GM18867 (cell line): ENCODE measurements around the gene RBMS1.
"Not testable (repeated sequence)": the region's sequence is repeated elsewhere in the genome, so short reads cannot be mapped to it uniquely, and the experiment has no call there.

Source experiments
- ATAC-seq: cut with Tn5 transposase; IDR thresholded peaks from one replicate; pipeline ENCODE4 v1.9.1; 2021; ENCODE audit warnings: mild to moderate bottlenecking, moderate library complexity; ENCODE audit not compliant: unreplicated experiment

RBMS1 gene

GRCh38 chr2:160387558-160388262, 105.9 kb downstream of the RBMS1 start:
- ATAC-seq = no peak

DNA sequence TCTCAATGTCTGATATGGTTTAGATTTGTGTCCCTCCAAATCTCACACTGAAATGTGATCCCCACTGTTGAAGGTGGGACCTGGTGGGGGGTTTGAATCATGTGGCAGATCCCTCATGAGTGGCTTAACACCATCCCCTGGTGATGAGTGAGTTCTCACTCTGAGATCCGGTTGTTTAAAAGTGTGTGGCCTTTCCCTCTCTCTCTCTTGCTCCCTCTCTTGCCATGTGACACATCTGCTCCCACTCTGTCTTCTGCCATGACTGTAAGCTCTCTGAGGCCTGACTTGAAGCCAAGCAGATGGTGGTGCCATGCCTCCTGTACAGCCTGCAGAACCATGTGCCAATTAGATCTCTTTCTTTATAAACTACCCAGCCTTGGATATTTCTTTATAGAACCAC, 108.8 kb downstream of the RBMS1 start:
- ATAC-seq = no peak

DNA sequence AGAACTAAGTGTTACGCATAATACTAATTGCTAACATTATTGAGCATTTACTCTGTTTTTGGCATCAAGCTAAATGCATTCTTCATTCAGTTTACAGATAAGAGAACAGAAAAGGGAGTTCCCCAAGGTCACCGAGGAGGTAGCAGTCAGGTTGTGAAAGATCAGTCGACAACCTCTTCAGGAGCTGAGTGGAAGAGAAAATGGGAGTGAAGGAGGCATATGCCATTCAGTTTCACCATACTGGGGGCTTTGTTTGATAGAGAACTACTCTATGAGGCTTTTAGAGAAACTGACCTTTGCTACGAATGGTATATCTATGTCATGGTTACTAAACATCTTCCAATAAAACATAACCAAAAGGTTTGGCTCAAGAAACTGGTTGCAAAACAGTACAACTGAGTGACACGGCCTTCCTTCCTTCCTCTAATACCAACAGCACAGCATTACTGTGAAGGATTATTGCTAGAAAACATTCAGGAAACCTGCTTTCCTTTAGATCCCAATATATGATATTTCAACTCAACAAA, 112.1 kb downstream of the RBMS1 start:
- ATAC-seq = no peak

DNA sequence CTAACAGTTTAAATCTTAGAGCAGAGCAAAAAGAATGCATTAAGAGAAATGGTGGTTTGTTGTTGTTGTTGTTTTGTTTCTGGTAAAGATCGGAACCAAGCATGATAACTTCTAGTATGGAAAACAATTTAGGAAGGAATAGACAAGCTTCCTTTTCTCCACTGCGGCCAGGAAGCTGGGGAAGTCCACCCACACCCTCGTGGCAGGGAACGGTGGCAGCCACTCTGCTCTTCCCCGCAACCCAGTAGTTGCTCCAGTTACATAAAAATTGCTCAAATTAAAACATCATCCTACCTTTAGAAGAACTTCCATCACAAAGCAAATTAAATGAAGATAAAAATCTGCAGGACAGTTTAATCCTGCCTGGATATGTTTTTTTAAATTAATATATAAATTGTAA, 113.0 kb downstream of the RBMS1 start:
- ATAC-seq = no peak

- ATAC-seq = no peak
These were observed 113.5 kb downstream of the RBMS1 start for GRCh38 chr2:160380000-160380570.

GRCh38 chr2:160379399-160379798, 114.2 kb downstream of the RBMS1 start:
- no peak for ATAC-seq

- ATAC-seq = no peak
These were observed 116.2 kb downstream of the RBMS1 start for GRCh38 chr2:160377204-160377995.

DNA sequence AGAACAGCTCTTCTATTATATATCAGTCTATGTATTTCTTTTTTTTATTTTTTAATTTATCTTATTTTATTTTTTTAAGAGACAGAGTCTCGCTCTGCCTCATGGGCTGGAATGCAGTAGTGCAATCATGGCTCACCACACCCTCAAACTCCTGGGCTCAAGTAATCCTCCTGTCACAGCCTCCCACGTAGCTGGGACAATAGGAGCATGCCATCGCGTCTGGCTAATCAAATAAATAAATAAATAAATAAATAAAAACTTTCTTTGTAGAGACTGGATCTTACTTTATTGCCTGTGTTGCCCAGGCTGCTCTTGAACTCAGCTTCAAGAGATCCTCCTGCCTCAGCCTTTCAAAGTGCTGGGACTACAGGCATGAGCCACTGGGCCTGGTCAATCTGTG, 117.0 kb downstream of the RBMS1 start:
- ATAC-seq = no peak

DNA sequence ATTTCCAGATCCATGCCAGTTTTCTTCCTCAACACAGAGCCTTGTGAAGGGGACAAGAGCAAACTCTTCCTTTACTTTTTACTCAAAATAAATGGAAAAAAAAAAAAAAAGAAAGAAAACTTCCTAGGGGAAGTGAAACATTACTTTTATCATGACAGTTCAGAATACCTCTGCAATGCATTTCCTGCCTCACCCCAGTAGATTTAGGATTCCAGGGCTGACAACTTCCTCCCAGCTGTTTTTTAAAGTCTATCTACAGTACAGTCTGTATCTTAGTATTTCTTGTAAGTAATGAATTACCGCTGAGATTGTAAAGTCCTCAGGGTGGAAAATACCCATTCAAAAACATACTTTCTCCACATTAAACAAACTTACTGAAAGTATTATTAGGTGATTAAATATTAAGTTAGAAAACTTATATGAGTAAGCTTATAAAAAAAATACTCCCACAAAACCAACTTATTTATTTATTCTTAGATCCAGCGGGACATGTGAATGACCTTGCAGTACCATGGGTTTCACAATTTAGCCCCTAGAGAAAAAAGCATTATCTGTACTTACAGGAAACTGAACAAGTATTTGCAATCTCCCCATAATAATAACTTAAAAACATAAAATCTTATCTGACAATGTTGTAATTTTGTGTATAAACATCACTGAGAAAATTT, 117.7 kb downstream of the RBMS1 start:
- no peak for ATAC-seq

GRCh38 chr2:160375037-160375436, 118.6 kb downstream of the RBMS1 start:
- ATAC-seq = no peak

DNA sequence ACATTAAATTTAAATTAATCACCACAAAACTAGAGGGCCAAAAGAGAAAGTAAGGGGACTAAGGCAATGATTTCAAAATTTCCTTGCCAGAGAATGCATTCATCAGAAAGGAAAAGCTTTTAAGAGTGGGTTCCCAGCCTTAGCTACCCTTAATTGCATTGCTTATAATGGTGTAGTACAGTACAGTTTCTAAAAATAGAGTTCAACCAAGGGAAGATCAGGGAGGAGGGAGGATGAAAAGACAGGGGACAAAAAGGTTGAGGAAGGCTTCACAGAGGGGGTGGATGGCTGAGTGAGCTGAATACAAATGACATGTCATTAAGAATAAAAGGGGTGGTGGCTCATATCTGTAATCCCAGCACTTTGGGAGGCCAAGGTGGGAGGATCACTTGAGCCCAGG, 119.9 kb downstream of the RBMS1 start:
- no peak for ATAC-seq

- ATAC-seq = no peak
These were observed 120.3 kb downstream of the RBMS1 start for GRCh38 chr2:160373263-160373662.

GRCh38 chr2:160372585-160372984, 121.0 kb downstream of the RBMS1 start:
- ATAC-seq = no peak

DNA sequence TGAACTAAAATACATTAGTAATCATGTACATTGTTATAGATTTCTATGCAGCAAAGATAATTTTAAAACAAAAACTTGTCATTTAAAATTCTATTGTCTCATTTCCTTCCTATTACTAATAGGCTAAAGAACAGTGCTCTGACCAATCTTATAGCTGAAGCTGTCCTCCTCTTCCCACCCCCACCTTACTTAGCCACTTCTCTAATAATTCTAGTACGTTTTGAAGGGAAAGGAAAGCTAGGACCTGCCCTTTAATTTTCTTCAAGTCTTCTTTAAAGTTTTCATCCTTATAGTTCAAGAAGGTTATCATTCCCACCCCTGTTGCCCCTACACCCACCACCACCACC, 121.6 kb downstream of the RBMS1 start:
- ATAC-seq = no peak

DNA sequence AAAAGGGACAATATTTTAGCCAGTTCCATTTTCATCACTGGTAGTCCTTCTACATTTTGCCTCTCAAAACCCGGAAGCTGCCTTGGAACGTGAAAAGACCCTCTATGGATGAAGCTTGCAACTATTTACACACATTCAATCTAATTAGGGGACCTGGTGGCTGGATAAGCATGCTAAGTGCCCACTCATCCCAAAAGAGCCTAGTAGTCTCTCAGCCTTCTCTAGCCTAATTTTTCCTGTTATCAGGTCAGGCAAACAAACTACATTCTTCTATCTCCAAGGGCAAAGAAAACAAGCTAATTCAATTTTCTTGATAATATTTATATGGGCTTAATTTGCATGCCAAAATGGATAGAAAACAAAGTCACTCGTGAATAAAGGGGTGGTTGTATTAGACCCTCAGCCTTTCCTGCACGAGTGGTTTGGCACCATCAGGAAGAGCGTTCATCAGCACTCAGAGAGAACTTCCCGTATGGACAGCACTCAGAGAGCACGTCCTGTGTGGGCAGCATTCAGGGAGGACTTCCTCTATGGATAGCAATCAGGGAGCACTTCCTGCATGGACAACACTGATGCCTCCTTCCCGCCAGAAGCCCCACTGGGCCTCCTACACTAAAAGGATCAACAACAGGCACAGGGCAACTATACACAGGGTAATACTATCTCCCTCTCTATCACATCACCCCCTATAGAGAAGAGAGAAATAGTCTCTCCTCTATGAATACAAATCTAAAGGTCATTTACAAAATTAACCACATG, 122.2 kb downstream of the RBMS1 start:
- ATAC-seq = no peak

DNA sequence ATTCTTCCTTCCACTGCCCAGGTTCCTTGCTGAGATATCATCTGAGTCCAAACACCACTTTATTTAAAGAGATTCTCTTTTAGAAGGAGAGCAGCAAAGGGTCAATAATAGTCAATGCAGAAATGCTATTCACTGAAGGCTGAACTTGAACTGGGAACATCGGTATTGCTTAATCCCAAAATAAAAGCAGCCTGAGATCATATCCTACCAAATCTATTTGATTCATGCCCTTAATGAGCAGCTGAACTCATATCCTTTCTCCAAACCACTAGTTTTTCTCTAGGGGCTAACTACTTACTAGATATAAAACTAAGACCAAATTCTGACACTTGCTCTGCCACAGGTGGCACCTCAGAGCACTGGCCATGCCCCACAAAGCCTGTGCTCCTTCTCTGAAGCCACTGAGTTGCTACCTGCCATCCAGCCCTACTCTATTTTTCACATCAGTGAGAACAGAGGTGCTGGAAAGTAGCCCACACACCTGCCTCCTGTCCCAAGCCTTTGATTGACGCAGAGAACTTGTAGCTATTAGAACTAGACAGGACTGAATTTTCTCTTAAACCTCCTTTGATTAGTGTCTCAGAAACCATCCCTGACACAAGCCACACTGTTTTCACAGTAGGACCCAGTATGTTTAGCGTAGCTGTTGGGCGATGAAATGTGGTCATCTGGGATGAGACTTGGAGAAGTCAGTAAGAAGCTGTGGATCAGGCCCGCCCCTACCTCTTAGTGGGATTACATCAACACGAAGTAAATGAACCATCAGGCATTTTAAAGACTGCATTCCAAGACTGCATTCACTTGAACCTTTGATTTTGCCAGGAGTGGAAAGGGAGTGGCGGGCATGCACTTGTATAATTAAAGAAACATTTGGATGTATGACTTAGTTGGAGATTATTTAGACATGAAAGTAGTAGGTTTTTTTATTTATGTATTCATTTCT, 124.3 kb downstream of the RBMS1 start:
- ATAC-seq = no peak

- peak; percentile 72 for ATAC-seq
These were observed 125.7 kb downstream of the RBMS1 start for GRCh38 chr2:160367887-160368286.

DNA sequence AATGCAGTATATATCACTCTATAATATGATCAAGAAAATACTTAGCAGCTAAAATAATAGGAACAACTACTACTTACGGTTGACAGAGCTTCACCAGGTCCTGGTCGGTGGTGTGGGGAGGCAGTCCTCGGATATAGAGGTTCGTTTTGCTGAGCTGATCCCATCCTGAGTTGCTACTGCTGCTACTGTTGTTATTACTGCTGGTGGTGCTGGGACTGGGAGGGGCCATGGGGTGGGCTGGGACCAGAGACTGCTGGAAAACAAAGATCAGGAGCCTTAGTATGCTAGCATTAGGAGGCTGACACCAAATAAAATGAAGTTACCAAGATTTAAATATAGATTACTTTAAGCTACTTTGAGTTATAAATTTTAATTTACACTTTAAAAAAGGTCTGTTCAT, 126.5 kb downstream of the RBMS1 start:
- ATAC-seq = not testable (repeated sequence)

GRCh38 chr2:160366474-160366873, 127.1 kb downstream of the RBMS1 start:
- ATAC-seq = no peak
